Calu3 (cell line): ENCODE measurements around the gene CNTNAP2. TPM values are rescaled to one million over a fixed set of nuclear protein-coding genes. Genes with fewer than 3 reads are reported as not detected.

Experiments
- BruUV-seq: library from RNA; stranded (reverse); fragments of 400-500 nt; replicated peaks from 2 replicates; lab custom pipeline; 2021; lab: Mats Ljungman, UMichigan
- CTCF ChIA-PET: fragments of 300-600 bp; sonication (Branson Sonifier 250); formaldehyde crosslinking; loops from one replicate; lab custom pipeline; 2022; ENCODE audit warnings: antibody characterized with exemption; lab: Charles Lee
- DNase-seq: peaks from one replicate; pipeline ENCODE4 v3.0.0; 2022
- H3K27ac Mint-ChIP-seq: one replicate; pipeline ENCODE4 v1.8.0; 2022; ENCODE audit warnings: mixed read lengths; ENCODE audit not compliant: unreplicated experiment
- H3K27me3 Mint-ChIP-seq: one replicate; pipeline ENCODE4 v1.8.0; 2022; ENCODE audit warnings: mixed read lengths; ENCODE audit not compliant: unreplicated experiment
- H3K36me3 Mint-ChIP-seq: one replicate; pipeline ENCODE4 v1.8.0; 2022; ENCODE audit warnings: mild to moderate bottlenecking, moderate library complexity, mixed read lengths; ENCODE audit not compliant: insufficient read depth, unreplicated experiment
- H3K4me1 Mint-ChIP-seq: one replicate; pipeline ENCODE4 v1.8.0; 2022; ENCODE audit warnings: mild to moderate bottlenecking, low read depth, mixed read lengths; ENCODE audit not compliant: unreplicated experiment
- H3K4me3 Mint-ChIP-seq: one replicate; pipeline ENCODE4 v1.8.0; 2022; ENCODE audit warnings: mild to moderate bottlenecking, low read depth, moderate library complexity, mixed read lengths; ENCODE audit not compliant: unreplicated experiment
- H3K9me3 Mint-ChIP-seq: one replicate; pipeline ENCODE4 v1.8.0; 2022; ENCODE audit warnings: low read depth, mixed read lengths; ENCODE audit not compliant: unreplicated experiment
- CTCF ChIP-seq: fragments of 200-600 bp; IDR thresholded peaks from one replicate; pipeline ENCODE4 v1.8.0; 2022; ENCODE audit warnings: antibody characterized with exemption; ENCODE audit not compliant: unreplicated experiment
- intact Hi-C: fragments of 100-400 bp; cut with micrococcal nuclease; formaldehyde crosslinking; loops from one replicate; pipeline ENCODE4 v1.10.0; 2022; ENCODE audit not compliant: unreplicated experiment
- total RNA-seq: library from RNA; stranded (reverse); gene quantifications from 2 replicates; pipeline ENCODE4 v1.2.3, GENCODE V29; 2022

The CNTNAP2 gene
- total RNA-seq, 1 experiment from 2014 or later = 1.1 TPM

- no peak for DNase-seq
- H3K4me1 Mint-ChIP-seq = no peaks in the 10 kb centered on the region
- TF ChIP-seq CTCF = no peak
- intact Hi-C loops = no loop called here
- H3K4me3 Mint-ChIP-seq = no peak overlapping the region
- no peaks in the 10 kb centered on the region for H3K36me3 Mint-ChIP-seq
- BruUV-seq = no TSS peak
- no peak overlapping the region for H3K27ac Mint-ChIP-seq
- CTCF ChIA-PET = no interaction called here
- no peaks in the 10 kb centered on the region for H3K27me3 Mint-ChIP-seq
- peaks cover 26% of the 10 kb centered on the region for H3K9me3 Mint-ChIP-seq
Observed at GRCh38 chr7:147990079-147990478, 1873.5 kb downstream of the CNTNAP2 start.

GRCh38 chr7:147990942-147991341 lies 1874.3 kb downstream of the CNTNAP2 start:
- BruUV-seq = no TSS peak
- Mint-ChIP-seq H3K4me3 (no peak overlapping the region), H3K27me3 (no peaks in the 10 kb centered on the region), H3K9me3 (peaks cover 20% of the 10 kb centered on the region), H3K4me1 (no peaks in the 10 kb centered on the region), H3K36me3 (no peaks in the 10 kb centered on the region), H3K27ac (no peak overlapping the region)
- intact Hi-C loops = no loop called here
- DNase-seq = no peak
- CTCF ChIA-PET = no interaction called here
- no peak for TF ChIP-seq CTCF

GRCh38 chr7:147992698-147993097 lies 1876.1 kb downstream of the CNTNAP2 start:
- CTCF ChIA-PET = no interaction called here
- H3K27ac Mint-ChIP-seq = no peak overlapping the region
- no peak overlapping the region for H3K4me3 Mint-ChIP-seq
- DNase-seq = no peak
- no peaks in the 10 kb centered on the region for H3K4me1 Mint-ChIP-seq
- intact Hi-C loops = no loop called here
- H3K36me3 Mint-ChIP-seq = no peaks in the 10 kb centered on the region
- no peak for TF ChIP-seq CTCF
- no peaks in the 10 kb centered on the region for H3K27me3 Mint-ChIP-seq
- peaks cover 19% of the 10 kb centered on the region for H3K9me3 Mint-ChIP-seq
- no TSS peak for BruUV-seq

- CTCF ChIA-PET = no interaction called here
- H3K9me3 Mint-ChIP-seq = peaks cover 11% of the 10 kb centered on the region
- DNase-seq = no peak
- no TSS peak for BruUV-seq
- no peaks in the 10 kb centered on the region for H3K27me3 Mint-ChIP-seq
- no peaks in the 10 kb centered on the region for H3K36me3 Mint-ChIP-seq
- TF ChIP-seq CTCF = no peak
- H3K27ac Mint-ChIP-seq = no peak overlapping the region
- intact Hi-C loops = no loop called here
- H3K4me1 Mint-ChIP-seq = no peaks in the 10 kb centered on the region
- no peak overlapping the region for H3K4me3 Mint-ChIP-seq
Observed at GRCh38 chr7:147997636-147998035, 1881.0 kb downstream of the CNTNAP2 start.
